Right kidney (tissue), 1 donor: ENCODE measurements around the gene KCNQ1.

Experiments used
- DNase-seq: peaks from one replicate; pipeline ENCODE4 v3.0.0-alpha.2; 2016

Gene KCNQ1

GRCh38 chr11:2510626-2511402 lies 66.0 kb downstream of the KCNQ1 start:
- no peak for DNase-seq

GRCh38 chr11:2511421-2512369 lies 66.9 kb downstream of the KCNQ1 start:
- DNase-seq, result no peak

- DNase-seq, result no peak
These were observed 67.9 kb downstream of the KCNQ1 start for GRCh38 chr11:2512431-2513407.

GRCh38 chr11:2513441-2513840 lies 68.6 kb downstream of the KCNQ1 start:
- DNase-seq, result no peak

GRCh38 chr11:2515401-2516275 lies 70.8 kb downstream of the KCNQ1 start:
- DNase-seq, result no peak

GRCh38 chr11:2516276-2517015 lies 71.6 kb downstream of the KCNQ1 start:
- DNase-seq, result no peak

GRCh38 chr11:2517016-2517385 lies 72.2 kb downstream of the KCNQ1 start:
- DNase-seq, result no peak

- DNase-seq, result no peak
These were observed 72.7 kb downstream of the KCNQ1 start for GRCh38 chr11:2517386-2518064.

- DNase-seq, result no peak
These were observed 73.5 kb downstream of the KCNQ1 start for GRCh38 chr11:2518111-2518982.

- no peak for DNase-seq
These were observed 74.2 kb downstream of the KCNQ1 start for GRCh38 chr11:2518983-2519340.

GRCh38 chr11:2519517-2519861 lies 74.7 kb downstream of the KCNQ1 start:
- DNase-seq, result no peak

- DNase-seq, result no peak
These were observed 75.3 kb downstream of the KCNQ1 start for GRCh38 chr11:2519862-2520735.

- DNase-seq, result no peak
These were observed 75.9 kb downstream of the KCNQ1 start for GRCh38 chr11:2520736-2521035.

GRCh38 chr11:2521081-2521732 lies 76.4 kb downstream of the KCNQ1 start:
- DNase-seq, result no peak

- no peak for DNase-seq
These were observed 77.2 kb downstream of the KCNQ1 start for GRCh38 chr11:2521733-2522630.

- no peak for DNase-seq
These were observed 77.9 kb downstream of the KCNQ1 start for GRCh38 chr11:2522631-2523255.
